Heart left ventricle (tissue), 13 donors: ENCODE results near the gene KRT7.

ENCODE experiments used
- CTCF ChIP-seq, 12 donors: fragments of 200-600 bp; sonication (generic) in 4 of 12; IDR thresholded peaks; one replicate each; pipeline versions ENCODE4 v1.5.0 to v1.8.0; 2018 to 2022; ENCODE audit warnings: antibody characterized with exemption in 12 of 12, mild to moderate bottlenecking in 5 of 12
- POLR2A ChIP-seq, 2 donors: fragments of 450-650 bp; IDR thresholded peaks; one replicate each; pipeline ENCODE4 v1.6.1; 2017; ENCODE audit warnings: antibody characterized with exemption in 2 of 2, mild to moderate bottlenecking in 2 of 2, moderate library complexity in 2 of 2
- donor health status: ischemic (EF 13 %, LVEDD 7.1; RV severe dilation, severe dysfunction).
- donor health status: DM: no; HTN: yes; CAD: no.
- donor health status: DM: no; HTN: no; CAD: no.
- donor health status: ischemic (EF 25% LVEDD 6.9; RV normal size, moderate dysfunction).
- donor health status: ischemic (EF 25% LVEDD 5.7; RV mildly dilated, moderate dysfunction).
- donor health status: ischemic (EF 35%, LVEDD 5.7; RV mildly dilated, moderate dysfunction).
- donor health status: nonischemic (EF 11% LVEDD 7.7; RV severe dilation, severe dysfunction).
- donor health status: DM: yes; HTN: yes; CAD: no.
- donor health status: PGD.
- donor health status: ischemic (EF 29% LVEDD 5.4; RV normal size, mild dysfunction).
- donor health status: nonischemic (EF 23%, LVEDD 6.1; RV moderate dilation, normal function).

DNA sequence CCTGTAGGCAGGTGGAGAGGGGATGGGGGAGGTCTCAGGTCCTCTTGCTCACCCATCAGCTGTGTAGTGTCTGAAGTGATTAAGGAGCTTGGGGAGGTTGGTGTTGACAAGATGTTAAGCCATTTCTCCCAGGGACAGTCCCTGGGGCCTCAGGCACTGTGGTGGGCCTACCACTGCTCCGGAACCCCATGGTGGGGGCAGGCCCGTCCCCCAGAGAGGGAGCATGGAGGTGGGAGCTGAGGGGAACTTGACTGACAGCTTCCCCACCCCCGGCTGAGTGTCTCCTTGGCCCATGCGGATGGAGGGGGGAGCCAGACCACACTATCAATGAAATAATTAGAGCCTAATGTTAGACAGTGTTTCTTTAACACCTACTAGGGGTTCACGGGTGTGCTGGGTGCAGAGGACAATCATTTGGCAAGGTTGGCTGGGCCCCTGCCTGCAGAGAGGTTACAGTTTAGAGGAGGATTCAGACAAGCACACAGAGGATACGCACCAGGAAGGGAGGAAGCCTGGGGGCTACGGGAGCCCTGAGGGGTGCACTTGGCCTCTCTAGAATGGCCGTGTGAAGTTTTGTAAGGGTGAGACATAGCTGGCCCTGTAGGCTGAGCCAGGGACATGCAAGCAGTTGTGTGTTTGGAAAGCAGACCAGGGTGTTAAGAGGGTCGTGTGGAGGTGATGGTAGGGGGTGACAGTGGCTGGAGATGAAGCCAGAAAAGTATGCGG is 22.0 kb upstream of the KRT7 start:
- no peak for TF ChIP-seq POLR2A (IDR thresholded peaks at IDR 0.05)
- TF ChIP-seq CTCF (IDR thresholded peaks at IDR 0.05), result no peak
